HG03457 (cell line): ENCODE measurements around the gene TRPM2.
"Not testable (repeated sequence)": the region's sequence is repeated elsewhere in the genome, so short reads cannot be mapped to it uniquely, and the experiment has no call there.

Experiments used
- ATAC-seq: cut with Tn5 transposase; IDR thresholded peaks from one replicate; pipeline ENCODE4 v1.9.1; 2021; ENCODE audit warnings: moderate number of reproducible peaks; ENCODE audit not compliant: unreplicated experiment

TRPM2 gene

GRCh38 chr21:44333509-44334328 is 19.7 kb upstream of the TRPM2 start:
- ATAC-seq = no peak

DNA sequence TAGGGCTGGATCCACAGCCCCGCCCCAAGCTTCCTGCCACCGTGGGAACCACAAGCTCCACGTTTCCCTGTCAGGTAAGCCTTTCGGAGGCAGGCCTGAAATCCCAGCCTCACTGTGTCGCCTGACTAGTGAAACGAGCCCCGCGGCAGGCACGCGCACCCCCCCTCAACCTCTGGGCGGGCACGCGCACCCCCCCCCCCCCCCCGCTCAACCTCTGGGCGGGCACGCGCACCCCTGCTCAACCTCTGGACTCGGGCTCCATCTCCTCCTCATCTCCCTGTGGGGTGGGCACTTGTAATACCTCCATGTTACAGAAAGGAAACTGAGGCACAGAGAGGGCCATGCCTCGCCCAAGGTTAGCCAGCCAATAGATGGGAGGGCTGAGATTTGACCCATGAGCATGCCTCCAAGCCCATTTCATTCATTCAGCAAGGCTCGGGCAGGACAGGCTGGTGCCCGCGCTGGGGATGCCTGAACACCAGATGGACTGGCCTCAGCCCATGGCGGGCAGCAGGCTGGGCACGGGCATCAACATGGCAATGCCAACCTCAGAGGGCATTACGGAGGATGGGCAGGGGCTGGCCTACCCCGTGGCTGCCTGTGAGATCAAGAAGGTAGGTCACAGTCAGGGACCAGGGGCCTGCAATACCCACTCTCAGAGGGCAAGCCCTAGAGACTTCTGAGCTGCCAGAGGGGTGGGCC is 18.9 kb upstream of the TRPM2 start:
- no peak for ATAC-seq

- no peak for ATAC-seq
These were observed 18.0 kb upstream of the TRPM2 start for GRCh38 chr21:44335266-44336059.

GRCh38 chr21:44337449-44337848 is 16.0 kb upstream of the TRPM2 start:
- ATAC-seq = no peak

DNA sequence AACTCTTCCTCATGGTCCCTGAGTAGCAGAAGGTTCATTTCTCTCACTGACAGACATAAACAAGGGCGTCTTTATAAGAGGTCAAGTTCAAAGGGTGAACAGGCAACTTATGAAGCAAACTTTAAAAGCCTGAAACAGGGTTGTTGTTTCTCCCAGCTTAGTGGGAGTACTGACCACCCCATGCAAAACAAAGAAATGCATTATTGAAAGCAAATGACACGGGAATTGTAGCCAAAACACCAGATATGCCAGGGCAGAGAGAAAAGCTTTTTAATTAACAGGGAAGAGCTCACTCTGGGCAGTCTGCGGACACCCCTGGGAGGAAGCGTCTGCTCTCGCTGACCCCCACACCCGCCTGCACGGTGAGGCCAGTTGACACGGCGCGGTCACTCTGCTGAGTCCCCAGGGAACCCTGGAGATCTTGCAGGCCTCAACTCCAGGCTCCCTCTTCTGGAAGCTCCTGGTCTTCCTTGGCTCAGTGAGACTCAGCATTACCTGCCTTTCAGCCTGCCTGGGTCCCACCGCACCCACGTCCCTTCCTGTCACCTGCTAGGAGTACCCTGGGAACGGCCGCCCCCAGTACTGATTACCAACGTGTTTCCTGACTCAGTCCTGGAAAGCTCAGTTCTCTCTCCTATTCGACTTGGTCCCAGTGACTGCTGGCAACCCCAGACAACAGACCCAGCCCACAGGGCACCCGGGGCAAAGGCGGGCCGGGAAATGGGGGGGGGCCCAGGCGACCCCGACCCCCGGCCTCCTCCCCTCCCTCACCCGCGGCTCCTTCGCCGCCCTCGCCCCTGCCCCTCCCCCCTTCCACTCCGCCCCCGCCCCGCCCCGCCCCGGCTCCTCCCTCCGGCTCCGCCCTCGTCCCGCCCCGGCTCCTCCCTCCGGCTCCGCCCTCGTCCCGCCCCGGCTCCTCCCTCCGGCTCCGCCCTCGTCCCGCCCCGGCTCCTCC is 15.2 kb upstream of the TRPM2 start:
- ATAC-seq = no peak

- ATAC-seq = peak; percentile 80
These were observed 14.2 kb upstream of the TRPM2 start, which contains the start of gene CFAP410 for GRCh38 chr21:44338971-44339910. Gene CFAP410, minus strand, starts transcription at chr21:44339390. Its CDS starts 196 bp downstream, at chr21:44339194.

DNA sequence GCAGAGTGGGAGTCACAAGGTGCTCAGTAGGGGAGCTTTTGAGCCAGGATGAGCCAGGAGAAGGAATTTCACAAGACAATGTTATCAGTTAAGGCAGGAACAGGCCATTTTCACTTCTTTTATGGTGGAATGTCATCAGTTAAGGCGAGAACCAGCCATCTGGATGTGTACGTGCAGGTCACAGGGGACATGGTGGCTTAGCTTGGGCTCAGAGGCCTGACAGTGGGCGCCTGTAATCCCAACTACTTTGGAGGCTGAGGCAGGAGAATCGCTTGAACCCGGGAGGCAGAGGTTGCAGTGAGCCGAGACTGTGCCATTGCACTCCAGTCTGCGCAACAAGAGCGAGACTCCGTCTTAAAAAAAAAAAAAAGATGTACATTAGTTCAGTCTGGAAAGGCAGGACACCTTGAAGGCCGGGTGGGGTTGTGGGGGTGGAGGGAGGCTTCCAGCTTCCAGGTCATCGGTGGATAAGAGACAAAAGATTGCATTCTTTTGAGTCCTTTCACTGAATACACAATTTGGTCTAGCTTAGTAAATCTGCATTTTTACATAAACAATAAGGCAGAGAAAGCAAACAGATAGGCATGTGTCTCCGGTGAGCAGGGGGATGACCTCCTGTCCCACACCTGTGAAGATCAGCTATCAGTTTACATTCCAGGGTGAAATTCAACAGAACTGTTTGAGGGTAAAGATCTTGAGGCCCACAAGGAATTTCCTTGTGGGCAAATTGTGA is 11.5 kb upstream of the TRPM2 start:
- ATAC-seq = not testable (repeated sequence)

DNA sequence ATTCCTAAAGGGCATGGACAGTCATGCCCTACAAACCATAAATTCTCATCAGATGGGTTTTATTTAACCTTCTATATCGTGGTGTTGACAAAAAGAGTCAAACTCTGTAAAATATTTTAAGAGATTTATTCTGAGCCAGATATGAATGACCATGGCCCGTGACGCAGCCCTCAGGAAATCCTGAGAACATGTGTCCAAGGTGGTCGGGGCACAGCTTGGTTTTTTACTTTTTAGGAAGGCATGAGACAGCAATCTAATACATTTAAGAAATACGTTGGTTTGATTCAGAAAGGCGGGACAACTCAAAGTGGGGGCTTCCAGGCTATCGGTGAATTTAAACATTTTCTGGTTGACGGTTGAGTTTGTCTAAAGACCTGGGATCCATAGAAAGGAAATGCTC is 10.4 kb upstream of the TRPM2 start:
- not testable (repeated sequence) for ATAC-seq

DNA sequence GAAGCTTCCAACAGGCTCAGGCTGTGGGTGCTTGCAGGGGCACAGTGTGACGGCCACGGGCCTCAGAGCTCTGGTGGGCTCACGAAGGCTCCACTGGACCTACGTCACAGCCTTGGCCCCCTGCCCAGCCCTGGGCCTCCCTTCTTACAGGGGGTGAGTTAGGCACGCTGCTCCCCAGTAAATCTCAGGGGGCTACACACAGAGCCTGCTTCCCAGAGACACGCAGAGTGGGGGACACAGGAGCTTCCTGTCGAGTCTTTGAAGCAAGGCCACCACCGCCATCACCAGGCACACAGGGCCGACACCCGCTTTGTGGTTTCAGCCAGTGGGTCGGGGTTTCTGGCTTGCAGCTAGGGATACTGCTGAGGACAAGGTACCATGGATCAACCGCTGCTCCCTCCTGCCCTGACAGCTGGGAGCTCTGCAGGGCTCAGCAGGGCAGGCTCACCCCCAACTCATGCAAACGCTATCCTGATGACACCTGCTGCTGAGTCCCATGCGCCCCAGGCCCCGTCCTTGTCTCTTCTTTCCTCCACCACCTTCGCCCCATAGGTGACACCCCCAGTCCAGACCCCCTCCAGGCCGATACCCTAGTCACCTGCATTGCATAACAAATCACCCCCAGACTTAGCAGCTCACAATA is 8.8 kb upstream of the TRPM2 start:
- no peak for ATAC-seq

DNA sequence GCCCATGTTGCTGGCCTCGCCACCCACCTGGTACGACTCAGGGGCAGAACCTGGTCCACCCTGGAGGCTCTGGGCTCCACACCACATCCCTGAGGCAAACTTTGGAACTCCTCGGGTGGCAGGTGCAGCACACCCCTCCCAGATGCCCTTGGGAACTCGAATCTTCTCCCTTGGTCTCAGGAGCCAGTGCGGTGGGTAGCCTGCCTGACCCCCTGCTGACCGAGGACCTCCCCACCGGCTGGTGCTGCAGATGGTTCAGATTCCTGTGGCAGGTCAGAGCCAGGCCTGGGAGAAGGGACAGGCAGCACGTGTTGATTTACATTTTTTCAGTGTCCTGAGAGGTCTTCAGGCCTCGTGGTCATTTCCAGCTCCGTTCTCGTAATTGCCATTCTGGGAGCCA is 7.9 kb upstream of the TRPM2 start:
- no peak for ATAC-seq

- no peak for ATAC-seq
These were observed 5.4 kb upstream of the TRPM2 start for GRCh38 chr21:44347911-44348451.

- no peak for ATAC-seq
These were observed 4.6 kb upstream of the TRPM2 start for GRCh38 chr21:44348861-44349260.

DNA sequence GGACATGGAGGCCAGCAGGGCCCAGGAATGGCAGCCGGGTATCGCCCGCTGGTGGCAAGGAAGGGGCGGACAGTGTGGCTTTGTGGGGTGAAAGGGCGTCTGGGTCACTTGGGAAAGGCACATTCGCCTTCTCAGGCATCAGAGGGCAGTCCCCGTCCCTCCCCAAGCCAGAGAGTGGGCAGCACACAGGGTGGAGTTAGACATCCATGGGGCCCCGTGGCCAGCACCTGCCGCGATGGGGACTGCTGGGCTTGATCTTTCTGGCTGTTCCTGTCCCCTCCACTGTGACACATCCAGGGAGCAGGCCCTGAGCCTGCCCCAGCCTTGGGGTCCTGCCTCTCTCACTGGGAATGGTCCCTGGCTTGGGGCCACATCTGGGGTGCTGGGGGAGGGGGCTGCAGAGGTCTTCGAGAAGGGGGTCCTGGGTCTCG is 4.0 kb upstream of the TRPM2 start:
- ATAC-seq = no peak

DNA sequence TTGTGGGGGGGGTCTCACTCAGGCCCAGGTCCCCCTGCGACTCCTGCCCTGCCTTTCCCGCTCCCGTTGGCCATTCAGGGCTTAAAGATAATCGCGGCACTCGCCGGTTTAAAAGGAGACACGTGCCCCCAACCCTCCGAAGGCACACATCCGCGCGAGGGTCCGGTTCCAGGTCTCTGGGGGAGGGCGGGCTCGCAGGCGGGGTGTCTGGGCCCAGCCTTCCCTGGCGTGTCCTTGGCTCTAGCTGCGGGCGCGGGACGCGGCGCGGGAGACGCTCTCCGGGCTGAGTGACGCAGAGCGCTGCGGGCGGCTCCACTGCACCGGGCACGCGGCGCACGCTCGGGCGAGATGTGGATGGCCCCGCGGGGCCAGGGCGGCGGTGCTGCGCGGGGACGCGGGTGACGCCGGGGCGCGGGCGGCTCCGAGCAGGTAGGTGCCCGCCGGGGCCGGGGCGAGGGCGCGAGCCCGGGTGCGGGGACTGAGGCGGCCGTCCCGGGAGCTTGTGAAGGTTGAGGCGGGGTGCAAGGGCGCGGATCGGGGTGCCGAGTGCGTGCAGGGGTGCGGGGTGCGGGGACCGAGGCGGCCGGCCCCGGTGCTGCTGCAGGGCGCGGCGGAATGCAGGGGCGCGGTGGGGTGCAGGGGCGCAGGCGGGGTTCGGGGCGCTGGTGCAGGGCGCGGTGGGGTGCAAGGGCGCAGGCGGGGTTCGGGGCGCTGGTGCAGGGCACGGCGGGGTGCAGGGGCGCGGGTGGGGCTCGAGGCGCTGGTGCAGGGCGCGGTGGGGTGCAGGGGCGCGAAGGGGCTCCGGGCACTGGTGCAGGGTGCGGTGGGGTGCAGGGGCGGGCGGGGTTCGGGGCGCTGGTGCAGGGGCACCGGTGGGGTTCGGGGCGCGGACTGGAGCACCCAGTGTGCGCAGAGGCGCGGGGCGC is 3.3 kb upstream of the TRPM2 start:
- ATAC-seq = no peak

DNA sequence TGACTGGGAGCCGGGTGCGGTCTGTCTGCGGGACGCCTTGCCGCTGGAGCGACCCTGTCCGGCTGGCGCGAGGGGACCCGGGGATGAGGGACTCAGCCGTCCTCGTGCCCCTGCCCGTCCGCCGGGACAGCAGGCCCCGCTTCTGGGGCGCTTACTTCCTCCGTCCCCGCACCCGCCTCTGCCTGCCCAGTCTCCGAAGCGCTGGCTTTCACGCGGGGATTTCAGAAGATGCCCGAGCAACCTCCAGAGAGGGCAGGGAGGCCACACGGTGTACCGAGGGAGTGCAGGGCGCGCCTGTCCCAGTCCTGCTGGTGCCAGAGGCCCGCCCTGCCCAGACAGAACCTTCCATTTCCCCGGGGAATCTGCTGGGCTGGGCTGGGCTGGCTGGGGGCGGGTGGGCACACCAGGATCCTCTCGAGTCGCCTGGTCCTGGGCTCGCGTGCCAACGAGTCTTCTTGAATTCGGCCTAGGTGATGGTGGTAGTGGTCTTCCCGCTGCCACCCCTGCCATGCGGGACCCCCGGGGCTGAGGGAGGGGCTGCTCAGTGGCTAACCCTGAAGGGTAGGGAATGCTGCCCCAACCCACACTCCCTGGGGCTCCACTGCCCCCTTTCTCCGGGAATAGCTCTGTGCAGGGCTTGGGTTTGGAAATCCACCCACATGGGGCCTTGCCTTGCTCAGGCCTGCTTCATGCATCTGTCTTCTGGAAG is 2.5 kb upstream of the TRPM2 start:
- ATAC-seq = no peak
